ENCODE results near the gene RAB20.

GRCh38 chr13:110474713-110475112 is 86.8 kb downstream of the RAB20 start:
- TF ChIP-seq GATA2 (IDR thresholded peaks at IDR 0.05; ENCODE audit: low read depth, low read length) = no peak
- no peak for TF ChIP-seq GATA3 (IDR thresholded peaks at IDR 0.05; ENCODE audit: low read depth, low read length)

Data from SH-SY5Y (cell line).